ENCODE results near the gene ZSCAN25. TPM values are rescaled to one million over a fixed set of nuclear protein-coding genes. Genes with fewer than 3 reads are reported as not detected.
"Not testable (repeated sequence)": the region's sequence is repeated elsewhere in the genome, so short reads cannot be mapped to it uniquely, and the experiment has no call there.

ZSCAN25 gene
- 10 to 100 TPM in 10 of 12 donors, 1 to 10 TPM in 1, not detected in 1; 9.9 to 26.8 (median 11.0) TPM for polyA plus RNA-seq (ENCODE audit: insufficient read length in 12 of 12)
- long read RNA-seq, donor 1, full-length matches to known transcripts = 2 of 2 reads
- long read RNA-seq, donor 1, partial matches to known transcripts = 0 of 2 reads
- long read RNA-seq, donor 1, other reads (novel, unspliced or antisense) = 0 of 2 reads
- long read RNA-seq, donor 2, partial matches to known transcripts = 0 of 1 reads
- long read RNA-seq, donor 2, other reads (novel, unspliced or antisense) = 0 of 1 reads
- long read RNA-seq, donor 3 = 0 reads
- long read RNA-seq, donor 4 = 0 reads
- long read RNA-seq, donor 5, full-length matches to known transcripts = 1 of 1 reads
- long read RNA-seq, donor 5, partial matches to known transcripts = 0 of 1 reads
- long read RNA-seq, donor 5, other reads (novel, unspliced or antisense) = 0 of 1 reads
- long read RNA-seq, donor 6, full-length matches to known transcripts = 1 of 1 reads
- long read RNA-seq, donor 6, partial matches to known transcripts = 0 of 1 reads
- long read RNA-seq, donor 6, other reads (novel, unspliced or antisense) = 0 of 1 reads
- long read RNA-seq, donor 7 = 0 reads
- long read RNA-seq, donor 8 = 0 reads
- long read RNA-seq, donor 9 = 0 reads
- long read RNA-seq, donor 10, full-length matches to known transcripts = 1 of 1 reads
- long read RNA-seq, donor 10, partial matches to known transcripts = 0 of 1 reads
- long read RNA-seq, donor 10, other reads (novel, unspliced or antisense) = 0 of 1 reads
- long read RNA-seq, donor 11, full-length matches to known transcripts = 1 of 1 reads
- long read RNA-seq, donor 11, partial matches to known transcripts = 0 of 1 reads
- long read RNA-seq, donor 11, other reads (novel, unspliced or antisense) = 0 of 1 reads

DNA sequence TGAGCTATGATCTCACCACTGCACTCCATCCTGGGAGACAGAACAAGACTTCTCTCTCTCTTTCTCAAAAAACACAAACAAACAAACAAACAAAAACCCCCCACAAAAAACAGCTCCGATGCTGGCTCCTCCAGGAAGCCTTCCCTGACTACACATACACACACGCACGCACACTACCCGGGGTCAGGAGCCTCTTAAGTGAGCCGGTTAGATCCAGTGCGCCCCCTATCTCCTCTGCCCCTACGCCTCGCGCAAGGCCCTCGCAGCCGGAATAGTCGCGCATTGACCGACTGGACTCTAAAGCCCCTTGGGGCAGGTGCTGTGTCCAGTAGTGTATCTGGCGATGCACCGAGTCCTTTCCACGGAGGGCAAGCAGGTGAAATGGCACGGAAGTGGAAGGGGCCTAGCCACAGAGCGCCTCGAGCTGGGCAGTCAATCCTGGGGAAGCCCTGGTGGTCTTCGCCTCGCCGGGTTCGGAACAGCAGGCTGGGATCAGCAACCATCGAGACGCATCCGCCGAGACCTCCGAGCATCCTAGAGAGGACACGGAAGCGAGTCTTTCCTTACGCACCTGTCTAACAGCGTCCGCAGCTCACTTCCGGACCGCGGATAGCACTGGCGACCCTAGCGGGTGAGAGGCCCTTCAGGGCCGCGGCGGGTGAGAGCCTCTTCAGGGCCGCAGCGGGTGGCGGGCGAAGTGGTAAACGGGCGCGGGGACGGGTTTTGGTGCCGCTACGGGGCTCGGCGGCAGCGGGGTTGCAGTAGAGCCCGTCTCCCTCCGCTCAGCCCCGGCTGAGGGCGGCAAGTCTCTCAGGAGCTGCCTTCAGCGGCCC is at the start of gene ZSCAN25:
ZSCAN25 (plus strand) TSS at position 588 of the 833 bp plus-strand sequence. CDS start 2,661 bp downstream, outside the sequence.
- DNase-seq = peak; percentile 94

DNA sequence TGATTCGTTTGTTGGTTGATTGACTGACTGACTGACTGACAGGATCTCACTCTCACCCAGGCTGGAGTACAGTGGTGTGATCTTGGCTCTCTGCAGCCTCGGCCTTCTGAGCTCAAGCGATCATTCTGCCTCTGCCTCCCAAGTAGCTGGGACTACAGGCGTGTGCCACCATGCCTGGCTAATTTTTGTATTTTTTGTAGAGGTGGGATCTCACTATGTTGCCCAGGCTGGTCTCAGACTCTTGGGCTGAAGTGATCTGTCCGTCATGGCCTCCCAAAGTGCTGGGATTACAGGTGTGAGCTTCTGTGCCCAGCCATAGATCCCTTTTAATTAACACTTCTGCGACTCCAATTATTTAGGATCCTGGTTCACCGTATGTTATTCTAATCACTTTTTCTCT is 48.0 kb upstream of the ZSCAN25 start:
- DNase-seq = not testable (repeated sequence)

- DNase-seq = no peak
Observed at GRCh38 chr7:99571768-99572167, 45.0 kb upstream of the ZSCAN25 start.

DNA sequence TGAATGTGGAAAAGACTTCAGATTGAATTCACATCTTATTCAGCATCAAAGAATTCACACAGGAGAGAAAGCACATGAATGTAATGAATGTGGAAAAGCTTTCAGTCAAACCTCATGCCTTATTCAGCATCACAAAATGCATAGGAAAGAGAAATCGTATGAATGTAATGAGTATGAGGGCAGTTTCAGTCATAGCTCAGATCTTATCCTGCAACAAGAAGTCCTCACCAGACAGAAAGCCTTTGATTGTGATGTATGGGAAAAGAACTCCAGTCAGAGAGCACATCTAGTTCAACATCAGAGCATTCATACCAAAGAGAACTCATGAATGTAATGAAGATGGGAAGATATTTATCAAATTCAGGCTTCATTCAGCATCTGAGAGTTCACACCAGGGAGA is 43.5 kb upstream of the ZSCAN25 start:
- no peak for DNase-seq

GRCh38 chr7:99576251-99576650 is 40.5 kb upstream of the ZSCAN25 start:
- no peak for DNase-seq

- DNase-seq = no peak
Observed at GRCh38 chr7:99579281-99579955, 37.3 kb upstream of the ZSCAN25 start.

DNA sequence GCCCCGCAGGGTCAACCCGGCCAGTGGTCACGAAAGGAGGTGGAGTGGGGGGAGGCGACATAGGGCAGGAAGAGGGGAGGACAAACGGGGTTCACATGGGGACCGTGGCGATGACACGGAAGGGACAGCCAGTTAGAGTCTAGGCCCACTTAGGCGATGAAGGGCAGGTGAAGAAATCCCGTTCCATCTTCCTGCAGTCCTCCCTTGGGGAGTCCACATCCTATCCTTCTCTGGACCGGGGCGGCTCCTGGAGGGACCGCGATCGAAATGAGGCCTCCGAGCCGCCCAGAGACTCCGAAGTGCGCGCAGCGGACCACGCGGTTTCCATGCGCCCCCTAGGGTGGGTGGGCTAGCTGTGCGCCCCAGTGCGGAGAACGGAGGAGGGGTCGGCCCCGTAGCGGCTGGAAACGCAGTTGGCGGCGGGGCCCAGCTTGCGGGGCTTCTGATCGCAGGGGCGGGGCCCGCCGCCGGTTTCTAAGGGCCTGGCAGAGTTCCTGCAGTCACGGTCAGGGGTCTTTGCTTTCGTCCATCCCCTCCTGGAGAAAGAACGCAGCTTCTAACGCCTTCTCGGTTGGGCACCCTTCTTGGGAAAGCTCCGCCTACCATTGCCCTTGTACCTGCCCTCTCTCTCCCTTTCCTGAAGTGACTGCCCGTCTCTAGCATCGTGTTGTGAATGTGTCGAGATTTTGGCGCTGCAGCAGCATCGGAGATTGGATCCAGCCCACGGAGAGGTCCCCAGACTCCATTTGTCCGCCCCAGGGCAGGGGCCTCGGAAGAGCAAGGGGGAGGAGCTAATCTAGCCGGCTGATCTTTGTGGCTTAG is 36.6 kb upstream of the ZSCAN25 start:
- DNase-seq = peak; percentile 49

- not testable (repeated sequence) for DNase-seq
Observed at GRCh38 chr7:99580778-99581332, 35.9 kb upstream of the ZSCAN25 start.

DNA sequence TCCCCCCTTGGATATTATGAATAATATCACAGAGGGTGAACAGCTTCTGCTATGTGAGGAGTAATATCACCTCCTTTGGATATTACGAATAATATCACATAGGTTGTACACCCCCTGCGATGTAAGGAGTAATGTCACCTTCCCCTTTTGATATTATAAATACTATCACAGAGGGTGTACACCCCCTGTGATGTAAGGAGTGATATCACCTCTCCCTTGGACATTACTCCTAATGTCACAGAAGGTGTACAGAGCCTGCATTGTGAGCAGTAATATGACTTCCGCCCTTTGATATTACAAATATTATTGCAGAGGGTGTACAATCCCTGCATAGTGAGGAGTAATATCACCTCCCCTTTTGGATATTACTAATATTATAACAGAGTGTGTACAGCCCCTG is 27.9 kb upstream of the ZSCAN25 start:
- no peak for DNase-seq

DNA sequence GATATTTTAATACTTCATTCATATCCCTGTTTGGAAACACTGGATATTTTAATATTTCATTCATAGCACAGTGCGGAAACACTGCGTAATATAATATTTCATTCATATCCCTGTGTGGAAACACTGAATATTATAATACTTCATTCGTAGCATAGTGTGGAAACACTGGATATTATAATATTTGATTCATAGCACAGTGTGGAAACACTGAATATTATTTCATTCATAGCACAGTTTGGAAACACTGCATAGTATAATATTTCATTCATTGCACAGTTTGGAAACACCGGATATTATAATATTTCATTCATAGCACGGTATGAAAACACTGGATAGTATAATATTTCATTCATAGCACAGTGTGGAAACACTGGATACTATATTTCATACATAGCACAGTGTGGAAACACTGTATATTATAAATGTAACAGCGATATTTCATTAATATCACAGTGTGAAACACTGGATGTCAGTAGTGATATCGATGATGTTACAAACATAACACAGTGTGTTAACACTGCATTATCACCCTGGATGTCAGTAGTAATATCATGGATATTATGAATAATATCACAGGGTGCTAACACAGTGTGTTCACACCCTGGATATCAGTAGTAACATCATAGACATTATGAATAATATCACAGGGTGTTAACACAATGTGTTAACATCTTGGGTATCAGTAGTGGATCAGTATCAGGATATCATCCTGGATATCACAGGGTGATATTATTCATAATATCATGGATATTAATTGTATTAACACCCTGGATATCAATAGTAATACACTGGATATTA is 21.6 kb upstream of the ZSCAN25 start:
- no peak for DNase-seq

GRCh38 chr7:99596408-99596955 is 20.3 kb upstream of the ZSCAN25 start:
- DNase-seq = no peak

GRCh38 chr7:99597762-99598501 is 18.8 kb upstream of the ZSCAN25 start, which contains the start of gene TMEM225B:
TSS of gene TMEM225B (plus strand) at chr7:99598267. CDS start at chr7:99604389, 6,122 bp downstream.
- DNase-seq = no peak

- DNase-seq = no peak
Observed at GRCh38 chr7:99599836-99600235, 16.9 kb upstream of the ZSCAN25 start.

DNA sequence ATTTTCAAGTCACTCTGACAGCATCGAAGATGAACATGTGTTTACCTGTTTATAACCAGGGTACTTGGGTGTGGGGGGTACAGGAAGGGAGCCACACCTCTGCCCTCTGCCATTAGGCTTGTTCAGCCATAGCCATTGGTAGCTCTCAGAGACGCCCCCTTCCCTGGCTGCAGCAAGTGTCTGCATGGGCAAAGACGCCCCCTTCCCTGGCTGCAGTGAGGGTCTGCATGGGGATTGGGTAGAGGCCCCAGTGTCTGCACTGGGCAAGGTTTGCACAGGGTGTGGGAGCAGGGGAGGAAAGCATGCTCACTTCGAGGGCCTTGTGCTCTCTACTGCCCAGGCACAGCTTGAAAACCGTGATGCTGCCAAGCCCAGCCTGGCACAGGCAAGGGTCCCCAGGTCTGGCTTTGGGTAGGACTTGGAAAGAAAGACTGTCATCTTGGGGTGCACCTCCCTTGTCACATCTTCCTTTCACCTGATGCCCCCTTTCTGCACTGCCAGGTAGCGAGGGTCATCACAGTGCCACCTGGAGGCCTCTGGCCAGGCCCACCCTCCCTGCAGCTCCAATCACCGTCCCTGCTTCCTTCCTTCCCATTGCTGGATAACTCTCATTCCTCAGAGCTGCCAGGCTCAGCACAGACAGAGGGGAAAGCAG is 15.0 kb upstream of the ZSCAN25 start:
- DNase-seq = no peak

DNA sequence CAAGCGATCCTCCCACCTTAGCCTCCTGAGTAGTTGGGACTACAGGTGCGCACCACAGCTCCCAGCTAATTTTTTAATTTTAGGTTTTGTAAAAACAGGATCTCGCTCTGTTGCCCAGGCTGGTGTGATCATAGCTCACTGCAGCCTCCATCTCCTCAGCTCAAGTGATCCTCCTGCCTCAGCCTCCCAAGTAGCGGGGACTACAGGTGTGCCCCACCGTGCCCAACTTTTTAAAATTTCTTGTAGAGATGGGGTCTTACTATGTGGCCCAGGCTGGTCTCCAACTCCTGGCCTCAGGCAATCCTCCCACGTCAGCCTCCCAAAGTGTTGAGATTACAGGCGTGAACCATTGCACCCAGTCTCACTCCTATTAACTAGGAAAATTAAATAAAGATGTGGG is 11.2 kb upstream of the ZSCAN25 start:
- no peak for DNase-seq

DNA sequence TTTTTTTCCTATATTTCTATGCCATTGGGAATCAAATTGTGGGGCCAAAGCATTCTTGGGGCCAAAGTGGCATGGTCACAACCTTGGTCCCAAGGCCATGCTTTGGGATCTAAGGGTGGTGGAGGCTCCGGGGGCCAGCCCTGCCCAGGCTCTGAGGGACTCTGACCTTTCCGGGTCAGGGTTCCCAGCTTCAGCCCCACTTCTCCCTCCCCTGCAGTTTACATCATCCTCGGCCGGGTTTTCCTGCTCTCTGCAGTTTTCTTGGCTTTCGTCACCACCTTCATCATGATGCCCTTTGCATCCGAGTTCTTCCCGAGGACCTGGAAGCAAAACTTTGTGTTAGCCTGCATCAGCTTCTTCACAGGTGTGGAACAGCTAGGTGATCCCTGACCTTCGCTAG is 10.2 kb upstream of the ZSCAN25 start:
- no peak for DNase-seq

DNA sequence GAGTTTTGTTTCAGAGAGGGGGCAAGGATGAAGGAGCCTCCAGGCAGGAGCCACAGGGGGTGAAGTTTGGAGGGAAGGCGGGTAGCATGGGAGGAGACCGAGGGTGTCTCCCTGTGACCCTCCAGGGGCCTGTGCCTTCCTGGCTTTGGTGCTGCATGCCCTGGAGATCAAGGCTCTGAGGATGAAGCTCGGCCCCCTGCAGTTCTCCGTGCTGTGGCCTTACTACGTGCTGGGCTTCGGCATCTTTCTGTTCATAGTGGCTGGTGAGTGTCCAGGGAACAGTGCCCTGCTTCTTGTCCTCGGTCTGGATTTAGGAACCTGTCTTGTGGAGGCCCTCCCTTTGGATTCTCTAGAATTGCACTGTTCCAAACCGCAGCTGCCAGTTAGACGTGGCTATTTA is 9.2 kb upstream of the ZSCAN25 start:
- no peak for DNase-seq

All from muscle of arm (tissue), 14 donors.